Neural cell (in vitro differentiated cells): ENCODE results near the gene NEK6. TPM values are rescaled to one million over a fixed set of nuclear protein-coding genes. Genes with fewer than 3 reads are reported as not detected.

Experiments used
- H2AFZ ChIP-seq: fragments of 200-600, 300-800 bp; sonication (generic), shearing (Covaris generic); 2 replicates; pipeline ENCODE4 v1.6.0; 2014; ENCODE audit warnings: low read depth, mild to moderate bottlenecking, antibody characterized with exemption, low read length, moderate library complexity
- H3F3A ChIP-seq: fragments of 200-600 bp; shearing (Covaris generic); 2 replicates; pipeline ENCODE4 v1.6.1; 2016; ENCODE audit warnings: mild to moderate bottlenecking, moderate library complexity, mixed read lengths, antibody characterized with exemption, low read length; ENCODE audit not compliant: insufficient read depth, poor library complexity, severe bottlenecking
- H3K27ac ChIP-seq: fragments of 200-600, 300-800 bp; sonication (generic), shearing (Covaris generic); 2 replicates; pipeline ENCODE4 v1.5.1; 2014; ENCODE audit warnings: mild to moderate bottlenecking, low read length, moderate library complexity
- H3K27me3 ChIP-seq: fragments of 300-800, 200-600 bp; sonication (generic), shearing (Covaris generic); 2 replicates; pipeline ENCODE4 v1.6.0; 2014; ENCODE audit warnings: mild to moderate bottlenecking, low read depth, low read length, moderate library complexity; ENCODE audit not compliant: insufficient read depth
- H3K36me3 ChIP-seq: fragments of 300-800, 200-600 bp; sonication (generic), shearing (Covaris generic); 2 replicates; pipeline ENCODE4 v1.5.1; 2014; ENCODE audit warnings: mild to moderate bottlenecking, antibody characterized with exemption, low read length, moderate library complexity; ENCODE audit not compliant: insufficient read depth
- H3K4me2 ChIP-seq: fragments of 300-800, 200-600 bp; sonication (generic), shearing (Covaris generic); 2 replicates; pipeline ENCODE4 v1.6.0; 2014; ENCODE audit warnings: mild to moderate bottlenecking, low read length
- H3K4me3 ChIP-seq: fragments of 300-800, 200-600 bp; sonication (generic), shearing (Covaris generic); 2 replicates; pipeline ENCODE4 v1.5.1; 2014; ENCODE audit warnings: mild to moderate bottlenecking, low read length, moderate library complexity
- H3K79me2 ChIP-seq: fragments of 200-600 bp; shearing (Covaris generic); replicated peaks from 2 replicates; pipeline ENCODE4 v1.6.0; 2014; ENCODE audit warnings: mild to moderate bottlenecking, low read length, moderate library complexity; ENCODE audit not compliant: insufficient read depth
- H3K9ac ChIP-seq: fragments of 300-800, 200-600 bp; sonication (generic), shearing (Covaris generic); 2 replicates; pipeline ENCODE4 v1.6.1; 2016; ENCODE audit warnings: mild to moderate bottlenecking, low read length, mixed read lengths
- H3K9me2 ChIP-seq: fragments of 200-600 bp; shearing (Covaris generic); 2 replicates; pipeline ENCODE4 v1.6.1; 2016; ENCODE audit warnings: mild to moderate bottlenecking, low read length, mixed read lengths; ENCODE audit not compliant: insufficient read depth
- H3K9me3 ChIP-seq: fragments of 200-600, 300-800 bp; sonication (generic), shearing (Covaris generic); 2 replicates; pipeline ENCODE4 v1.6.1; 2016; ENCODE audit warnings: mild to moderate bottlenecking, mixed run types, low read length, moderate library complexity, mixed read lengths
- H4K20me1 ChIP-seq: fragments of 200-600 bp; shearing (Covaris generic); 2 replicates; pipeline ENCODE4 v1.6.1; 2016; ENCODE audit warnings: mild to moderate bottlenecking, mixed run types; ENCODE audit not compliant: insufficient read depth
- CTCF ChIP-seq: fragments of 450-650 bp; IDR thresholded peaks from 2 replicates; pipeline ENCODE4 v1.5.1; 2014; ENCODE audit warnings: antibody characterized with exemption, mild to moderate bottlenecking, moderate library complexity; ENCODE audit not compliant: poor library complexity, severe bottlenecking
- EP300 ChIP-seq: fragments of 450-650 bp; conservative IDR thresholded peaks from 2 replicates; pipeline ENCODE4 v1.6.1; 2014; ENCODE audit warnings: antibody characterized with exemption, mild to moderate bottlenecking, moderate library complexity; ENCODE audit not compliant: poor library complexity, severe bottlenecking
- EZH2 ChIP-seq: fragments of 200-600, 300-800 bp; shearing (Covaris generic), sonication (generic); IDR thresholded peaks from 2 replicates; pipeline ENCODE4 v1.6.1; 2014; ENCODE audit warnings: antibody characterized with exemption, low read length, borderline replicate concordance, mild to moderate bottlenecking; ENCODE audit not compliant: insufficient read depth, poor library complexity, severe bottlenecking
- MXI1 ChIP-seq: fragments of 450-650 bp; conservative IDR thresholded peaks from 2 replicates; pipeline ENCODE4 v1.6.1; 2014; ENCODE audit warnings: antibody characterized with exemption, mild to moderate bottlenecking; ENCODE audit not compliant: poor library complexity, severe bottlenecking
- POLR2AphosphoS5 ChIP-seq: IDR thresholded peaks from 2 replicates; pipeline ENCODE4 v1.6.1; 2012
- RAD21 ChIP-seq: fragments of 450-650 bp; conservative IDR thresholded peaks from 2 replicates; pipeline ENCODE4 v1.6.1; 2014; ENCODE audit warnings: antibody characterized with exemption, mild to moderate bottlenecking, moderate library complexity
- REST ChIP-seq: IDR thresholded peaks from 2 replicates; pipeline ENCODE4 v1.6.1; 2012; ENCODE audit warnings: borderline replicate concordance
- SMC3 ChIP-seq: fragments of 450-650 bp; conservative IDR thresholded peaks from 2 replicates; pipeline ENCODE4 v1.6.1; 2014; ENCODE audit warnings: antibody characterized with exemption, mild to moderate bottlenecking, moderate library complexity; ENCODE audit not compliant: poor library complexity
- TAF1 ChIP-seq: IDR thresholded peaks from 2 replicates; pipeline ENCODE4 v1.6.1; 2012; ENCODE audit warnings: low read depth
- polyA plus RNA-seq: library from polyadenylated mRNA; depleted of rRNA; stranded (reverse); fragments of >200 nt; gene quantifications from 2 replicates; pipeline ENCODE4 v1.2.3, GENCODE V29; 2014

The NEK6 gene
- polyA plus RNA-seq, 1 donor from 2014 or later: 4.6 TPM

GRCh38 chr9:124313940-124314339 lies 56.2 kb downstream of the NEK6 start:
- Histone ChIP-seq H3K4me3 (no peak overlapping the region), H4K20me1 (no peaks in the 10 kb centered on the region), H3K4me2 (no peak overlapping the region), H3K9ac (no peak overlapping the region), H3F3A (no peaks in the 10 kb centered on the region), H2AFZ (no peak overlapping the region), H3K27ac (no peak overlapping the region), H3K36me3 (no peaks in the 10 kb centered on the region), H3K79me2 (no peaks in the 10 kb centered on the region), H3K9me3 (no peaks in the 10 kb centered on the region), H3K9me2 (no peaks in the 10 kb centered on the region), H3K27me3 (no peaks in the 10 kb centered on the region)
- TF ChIP-seq CTCF (no peak), POLR2AphosphoS5 (no peak), MXI1 (no peak), REST (no peak), TAF1 (no peak), RAD21 (no peak), EP300 (no peak), SMC3 (no peak), EZH2 (no peak)

GRCh38 chr9:124315882-124316281 lies 58.1 kb downstream of the NEK6 start:
- Histone ChIP-seq H3K27ac (no peak overlapping the region), H3K4me3 (no peak overlapping the region), H3K9me3 (no peaks in the 10 kb centered on the region), H3K9ac (no peak overlapping the region), H3K4me2 (no peak overlapping the region), H4K20me1 (no peaks in the 10 kb centered on the region), H3K27me3 (no peaks in the 10 kb centered on the region), H3K79me2 (no peaks in the 10 kb centered on the region), H2AFZ (no peak overlapping the region), H3K9me2 (no peaks in the 10 kb centered on the region), H3K36me3 (no peaks in the 10 kb centered on the region), H3F3A (no peaks in the 10 kb centered on the region)
- TF ChIP-seq CTCF (no peak), EP300 (no peak), REST (no peak), SMC3 (no peak), MXI1 (no peak), EZH2 (no peak), RAD21 (no peak), POLR2AphosphoS5 (no peak), TAF1 (no peak)
